DMS114 treated with DMSO at 0.1 percent for 48 hours (cell line): ENCODE data around the gene ERC1.

Experiments used
- DNase-seq: peaks from one replicate; lab custom pipeline; 2025; ENCODE audit not compliant: unreplicated experiment; lab: John Stamatoyannopoulos, UW

ERC1 gene

DNA sequence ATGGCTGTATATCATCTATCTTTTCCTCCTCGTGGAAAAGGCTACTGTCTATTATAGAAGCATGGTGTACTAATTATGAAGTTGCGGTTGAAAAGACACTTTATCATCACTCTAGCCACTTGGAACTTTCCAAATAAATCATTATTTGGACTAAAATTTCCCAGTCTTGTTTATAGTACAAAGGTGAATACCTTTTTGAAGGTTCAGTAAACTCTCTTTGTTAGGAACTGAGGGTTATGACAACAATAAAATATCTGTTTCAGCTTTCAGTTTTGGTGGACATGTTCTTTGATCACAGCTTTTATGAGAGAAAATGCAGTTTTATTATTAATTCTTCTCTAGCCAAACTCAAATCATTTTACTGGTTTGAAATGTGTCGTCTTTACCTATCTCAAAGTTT is 386.7 kb downstream of the ERC1 start:
- DNase-seq = no peak

DNA sequence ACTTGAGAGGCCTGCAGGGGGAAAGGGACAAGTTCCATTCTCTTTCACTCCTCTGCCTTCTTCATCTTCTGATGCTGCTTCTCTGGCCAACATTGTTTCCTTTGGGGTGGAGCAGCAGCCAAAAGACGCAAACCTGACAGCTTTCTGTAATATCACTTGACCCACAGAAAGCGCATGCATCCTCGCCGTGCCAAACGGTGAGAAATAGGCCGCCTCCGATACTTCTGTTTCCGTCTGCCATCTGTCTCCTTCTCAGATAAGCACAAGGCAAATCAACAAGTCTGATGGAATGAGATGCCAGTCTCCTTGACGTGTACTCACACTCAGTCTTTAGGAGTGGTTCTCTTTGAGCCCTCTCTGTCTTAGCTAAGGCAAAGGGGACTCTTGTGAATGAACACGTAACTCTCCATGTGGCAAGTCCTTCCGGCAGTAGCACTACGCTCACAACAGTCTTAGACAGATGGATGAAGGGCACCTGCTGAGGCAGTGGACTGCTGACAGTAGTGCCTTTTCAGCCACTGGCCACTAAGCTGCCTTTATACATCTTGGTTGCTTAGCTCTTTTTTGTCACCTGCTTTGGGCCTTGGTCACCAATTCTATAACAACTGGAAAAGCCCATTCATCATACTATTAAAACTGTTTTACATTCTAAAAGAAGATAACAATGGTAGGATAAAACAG is 389.3 kb downstream of the ERC1 start:
- DNase-seq = no peak

DNA sequence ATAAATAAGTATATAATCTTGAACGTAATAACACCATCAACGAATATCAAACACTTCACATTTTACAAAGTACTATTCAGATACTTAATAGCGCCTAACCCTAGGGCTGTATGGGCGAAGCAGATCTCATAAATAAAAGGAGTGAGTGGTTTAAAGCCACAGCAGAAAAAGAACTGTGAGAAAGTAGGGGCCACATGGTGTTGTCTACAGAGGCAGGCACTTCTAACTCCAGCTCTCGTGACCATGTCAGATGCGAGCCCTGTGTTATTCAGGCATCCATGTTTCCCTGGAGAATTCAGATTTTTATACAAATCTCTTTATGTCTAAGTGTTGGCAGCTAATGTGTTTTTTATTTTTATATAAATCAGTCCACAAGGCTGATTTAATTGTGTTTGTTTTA is 391.1 kb downstream of the ERC1 start:
- DNase-seq = no peak

DNA sequence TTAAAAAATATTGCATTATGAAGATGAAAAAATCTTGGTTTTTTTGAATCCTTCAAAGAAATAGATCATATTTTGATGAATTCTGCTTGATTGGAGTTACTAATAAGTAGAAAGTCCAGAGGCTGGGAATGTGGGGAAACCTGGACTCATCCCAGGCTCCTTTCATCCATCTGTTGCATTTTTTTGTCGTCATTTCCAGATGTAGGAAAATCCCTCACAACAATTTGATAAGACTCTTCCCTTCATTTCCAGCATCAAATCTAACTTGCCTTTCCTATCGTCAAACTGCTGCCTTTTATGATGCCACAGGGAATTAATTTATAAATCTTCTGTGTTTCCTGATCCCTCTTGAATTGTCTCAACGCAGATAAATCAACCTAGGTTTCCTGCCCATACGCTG is 391.8 kb downstream of the ERC1 start:
- DNase-seq = no peak

DNA sequence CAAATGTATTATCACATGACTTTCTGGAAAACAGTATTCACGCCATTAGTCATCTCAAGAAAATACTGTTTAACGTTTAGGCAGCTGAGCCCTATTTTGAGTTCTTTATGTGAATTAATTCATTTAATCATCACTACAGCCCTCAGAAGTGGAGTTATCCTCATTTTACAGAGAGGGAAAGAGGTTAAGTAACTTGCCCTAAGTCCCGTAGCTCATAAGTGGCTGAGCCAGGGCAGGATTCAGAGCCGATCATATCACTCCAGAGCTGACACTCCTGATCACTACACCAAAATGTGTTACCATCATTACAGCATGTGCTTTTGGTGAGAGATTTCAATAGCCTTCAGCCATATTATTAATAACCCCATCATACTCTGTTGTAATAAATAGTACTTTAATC is 392.7 kb downstream of the ERC1 start:
- DNase-seq = no peak

DNA sequence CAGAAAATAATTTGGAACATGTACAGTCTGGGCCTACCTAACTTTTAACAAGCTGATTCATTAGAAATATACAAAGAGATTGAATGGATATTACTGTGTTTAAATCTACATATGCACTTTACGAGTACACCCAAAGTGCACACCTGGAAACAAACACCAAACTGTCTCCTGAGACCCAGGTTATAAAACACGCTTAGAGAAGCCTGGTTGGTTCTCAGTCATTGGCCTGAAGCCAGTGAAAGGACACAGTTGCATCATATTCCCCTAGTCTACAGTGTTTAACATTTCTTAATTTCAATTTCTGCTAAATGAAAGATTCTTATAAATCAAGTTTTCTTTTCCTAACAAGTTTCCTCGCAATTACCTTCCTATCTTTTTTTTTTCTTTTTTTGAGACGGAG is 393.9 kb downstream of the ERC1 start:
- no peak for DNase-seq

DNA sequence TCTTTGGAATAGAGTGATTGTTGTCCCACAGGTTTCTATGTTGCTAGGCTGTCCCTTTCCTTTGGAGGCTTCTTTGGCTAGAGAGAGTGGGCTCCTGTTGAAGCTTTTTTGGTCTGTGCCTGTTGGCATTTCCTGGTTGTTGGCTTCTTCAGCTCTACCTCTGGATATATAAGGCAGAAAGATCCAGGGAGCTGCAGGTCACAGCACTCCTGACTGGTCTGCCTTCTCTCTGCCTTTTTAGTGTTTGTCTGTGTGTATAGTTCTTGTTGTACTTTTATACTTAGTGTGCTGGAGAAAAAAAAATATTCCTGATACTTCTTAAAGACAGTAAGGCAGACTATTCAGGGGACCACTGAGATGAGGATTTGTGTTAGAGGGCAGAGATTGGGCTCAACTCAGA is 400.7 kb downstream of the ERC1 start:
- no peak for DNase-seq

DNA sequence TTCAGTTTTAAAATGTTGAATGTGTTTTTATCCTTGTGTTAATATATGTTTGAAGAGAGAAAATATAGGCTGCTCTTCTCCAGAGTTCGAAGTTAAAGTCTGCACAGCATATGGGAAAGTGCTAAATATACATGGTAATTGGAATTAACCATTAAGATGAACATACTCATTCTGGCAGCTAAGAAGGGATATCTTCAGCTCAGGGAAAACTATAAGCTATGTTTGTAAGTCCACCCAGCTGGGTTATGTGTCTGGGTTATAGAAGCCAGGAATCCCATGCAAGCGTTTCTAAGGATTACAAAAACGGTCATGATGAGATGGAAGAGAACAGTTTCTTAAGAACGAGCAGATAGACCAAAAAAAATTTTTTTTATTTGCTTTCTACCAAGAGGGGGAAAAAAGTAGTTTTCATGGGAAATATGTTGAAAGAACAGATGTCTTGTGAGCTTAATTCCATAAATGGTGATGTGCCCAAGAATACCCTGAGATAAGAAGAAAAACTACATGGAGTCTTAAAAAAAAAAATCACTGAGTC is 404.5 kb downstream of the ERC1 start:
- DNase-seq = no peak

DNA sequence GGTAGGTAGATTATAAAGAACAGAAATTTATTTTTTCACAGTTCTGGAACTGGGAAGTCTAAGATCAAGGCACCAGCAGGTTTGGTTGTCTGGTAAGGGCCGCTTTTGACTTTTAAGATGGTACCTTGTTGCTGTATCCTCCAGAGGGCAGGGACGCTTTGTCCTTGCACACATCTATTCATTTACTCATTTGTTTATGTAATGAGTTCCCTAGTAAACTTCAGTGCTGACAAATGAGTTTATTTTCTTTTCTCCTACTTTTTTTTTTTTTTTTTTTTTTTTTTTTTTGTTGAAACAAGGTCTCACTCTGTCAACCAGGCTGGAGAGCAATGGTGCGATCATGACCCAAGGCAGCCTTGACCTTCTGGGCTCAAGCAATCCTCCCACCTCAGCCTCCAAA is 407.6 kb downstream of the ERC1 start:
- no peak for DNase-seq

DNA sequence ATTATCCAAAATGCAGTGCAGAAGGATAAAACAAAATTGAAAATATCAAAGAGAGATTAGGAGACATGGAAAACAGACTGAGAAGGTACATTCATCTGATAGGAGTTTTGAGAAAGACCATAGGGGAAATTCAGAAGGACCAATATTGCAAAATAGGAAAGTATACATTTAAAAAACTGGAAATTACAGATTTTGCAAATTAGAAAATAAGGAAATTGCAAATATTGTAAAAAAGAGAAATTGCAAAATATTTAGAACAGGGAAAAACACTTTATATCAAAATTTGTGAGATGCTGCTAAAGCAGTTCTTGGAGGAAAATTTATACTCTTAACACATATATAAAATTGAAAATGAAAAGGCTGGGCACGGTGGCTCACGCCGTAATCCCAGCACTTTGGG is 410.9 kb downstream of the ERC1 start:
- no peak for DNase-seq

DNA sequence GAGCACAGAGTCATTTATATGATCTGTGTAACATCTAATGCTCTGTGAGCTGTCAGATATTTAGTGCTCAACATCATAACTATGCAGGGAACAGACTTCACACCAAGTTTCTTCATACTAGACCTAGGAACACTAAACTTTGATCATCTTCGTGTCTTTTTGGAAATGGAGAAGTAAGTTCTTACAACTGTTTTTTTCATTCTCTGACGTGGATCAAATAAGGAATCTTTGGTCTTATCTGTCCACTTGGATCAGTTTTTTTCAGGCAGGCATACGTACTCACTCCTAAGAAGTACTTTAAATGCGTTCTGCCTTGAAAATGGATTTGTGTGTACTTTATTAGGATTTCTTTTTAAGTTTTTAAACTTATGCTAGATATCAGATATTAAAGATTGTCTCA is 412.4 kb downstream of the ERC1 start:
- no peak for DNase-seq

DNA sequence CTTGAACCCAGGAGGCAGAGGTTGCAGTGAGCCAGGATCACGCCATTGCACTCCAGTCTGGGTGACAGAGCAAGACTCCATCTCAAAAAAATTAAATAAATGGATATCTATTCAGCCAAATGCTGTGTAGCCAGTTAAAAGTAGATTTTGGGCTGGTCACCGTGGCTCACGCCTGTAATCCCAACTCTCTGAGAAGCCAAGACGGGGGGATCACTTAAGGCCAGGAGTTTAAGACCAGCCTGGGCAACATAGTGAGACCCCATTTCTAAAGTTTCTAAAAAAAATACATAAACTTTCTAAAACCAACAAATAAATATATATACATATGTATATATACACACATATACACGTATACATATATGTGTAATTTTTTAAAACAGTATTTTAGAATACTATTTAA is 414.6 kb downstream of the ERC1 start:
- no peak for DNase-seq

DNA sequence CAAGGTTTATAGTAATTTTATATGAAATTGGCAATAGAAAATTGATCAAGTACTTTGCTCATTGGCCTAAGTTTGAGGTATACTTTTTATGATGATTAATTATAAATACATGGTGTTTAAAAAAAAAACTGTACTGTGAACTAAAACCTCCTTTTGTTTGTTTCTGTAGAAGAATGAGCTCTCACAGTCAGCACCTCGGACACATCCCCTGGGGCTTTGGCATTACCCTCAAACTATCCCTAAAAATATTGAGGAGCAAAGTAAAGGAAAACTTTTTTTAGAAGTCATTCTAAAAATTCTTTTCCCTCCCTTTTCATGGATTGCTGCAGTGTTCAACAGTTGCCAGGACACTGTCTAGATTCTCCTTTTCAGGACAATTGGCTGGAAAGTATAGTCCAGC is 419.8 kb downstream of the ERC1 start:
- DNase-seq = no peak

DNA sequence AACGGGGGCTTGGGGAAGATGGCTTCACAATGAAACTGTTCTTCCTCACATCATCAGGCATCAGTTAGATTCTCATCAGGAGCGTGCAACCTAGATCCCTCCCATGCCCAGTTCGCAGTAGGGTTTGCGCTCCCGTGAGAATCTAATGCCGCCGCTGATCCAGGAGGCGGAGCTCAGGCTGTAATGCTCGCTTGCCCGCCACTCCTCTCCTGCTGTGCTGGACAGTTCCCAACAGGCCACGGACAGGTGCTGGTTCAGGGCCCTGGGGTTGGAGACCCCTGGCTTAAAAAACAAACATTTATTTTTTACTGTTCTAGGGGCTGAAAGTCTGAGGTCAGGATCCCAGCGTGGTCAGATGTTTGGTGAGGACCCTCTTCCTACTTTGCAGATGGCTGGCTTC is 422.9 kb downstream of the ERC1 start:
- DNase-seq = no peak

DNA sequence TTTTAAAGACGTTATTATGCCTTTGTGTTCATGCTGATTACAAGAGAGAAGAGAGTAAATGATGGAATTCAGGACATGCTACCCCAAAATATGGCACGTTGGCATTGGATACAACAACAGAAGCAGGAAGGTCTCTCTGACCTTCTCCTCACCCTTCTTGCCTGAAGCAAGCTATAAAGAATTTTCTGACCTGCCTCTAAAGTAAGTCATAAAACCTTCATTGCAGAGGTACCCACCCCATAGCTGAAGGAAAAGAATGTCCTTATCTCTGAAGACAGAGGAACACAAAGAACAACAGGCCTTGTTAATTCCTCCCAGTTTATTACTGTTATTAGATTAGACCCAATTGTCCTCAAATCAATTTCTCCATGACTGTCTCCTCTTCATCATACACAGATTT is 427.1 kb downstream of the ERC1 start:
- no peak for DNase-seq

DNA sequence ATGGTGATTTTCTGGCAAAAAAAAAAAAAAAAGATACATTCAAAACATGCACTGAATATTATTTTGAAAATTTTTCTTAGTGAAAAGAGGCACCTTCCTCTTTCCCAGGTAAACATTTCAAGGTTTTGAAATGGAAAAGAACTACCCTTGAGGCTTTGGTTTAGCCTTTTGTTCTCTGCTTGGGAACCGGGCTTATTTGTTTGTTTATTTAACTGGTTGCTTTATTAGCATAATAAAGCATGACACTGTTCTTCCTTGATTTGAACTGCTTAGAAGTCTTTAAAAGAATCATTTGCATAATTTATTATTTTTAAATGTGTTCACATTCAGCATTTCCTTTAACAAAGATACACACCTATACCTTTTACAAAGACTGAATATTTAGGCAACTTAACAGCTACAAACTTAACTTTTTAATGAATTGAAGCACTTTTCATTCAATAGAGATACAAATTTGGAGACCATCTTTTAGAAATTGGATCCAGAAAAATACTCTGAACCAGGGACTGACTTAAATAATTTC is 428.9 kb downstream of the ERC1 start:
- DNase-seq = no peak

DNA sequence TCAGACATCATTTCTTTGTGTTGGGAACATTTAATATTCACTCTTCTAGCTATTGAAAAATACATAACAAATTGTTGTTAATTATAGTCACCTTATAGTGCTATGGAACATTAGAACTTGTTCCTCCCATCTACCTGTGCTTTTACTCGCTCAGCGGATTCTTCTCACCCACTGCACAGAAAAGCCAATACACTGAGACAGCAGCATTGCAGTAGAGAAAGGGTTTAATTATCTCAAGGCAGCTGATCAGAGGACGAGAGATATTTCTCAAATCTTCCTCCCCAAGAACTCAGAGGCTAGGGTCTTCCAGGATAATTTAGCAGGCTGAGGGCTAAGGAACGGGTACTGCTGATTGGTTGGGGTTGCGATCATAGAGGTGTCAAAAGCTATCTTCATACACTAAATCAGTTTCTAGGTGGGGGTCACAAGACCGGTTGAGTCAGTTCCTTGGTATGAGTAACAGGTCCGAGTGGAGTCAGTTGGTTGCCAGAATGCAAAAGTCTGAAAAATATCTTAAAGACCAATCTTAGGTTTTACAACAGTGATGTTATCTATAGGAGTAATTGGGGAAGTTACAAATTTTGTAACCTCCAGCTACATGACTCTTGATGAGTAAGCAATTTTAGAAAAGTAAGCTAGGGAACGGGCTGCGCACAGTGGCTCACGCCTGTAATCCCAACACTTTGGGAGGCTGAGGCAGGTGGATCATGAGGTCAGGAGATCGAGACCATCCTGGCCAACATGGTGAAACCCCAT is 430.2 kb downstream of the ERC1 start:
- no peak for DNase-seq

DNA sequence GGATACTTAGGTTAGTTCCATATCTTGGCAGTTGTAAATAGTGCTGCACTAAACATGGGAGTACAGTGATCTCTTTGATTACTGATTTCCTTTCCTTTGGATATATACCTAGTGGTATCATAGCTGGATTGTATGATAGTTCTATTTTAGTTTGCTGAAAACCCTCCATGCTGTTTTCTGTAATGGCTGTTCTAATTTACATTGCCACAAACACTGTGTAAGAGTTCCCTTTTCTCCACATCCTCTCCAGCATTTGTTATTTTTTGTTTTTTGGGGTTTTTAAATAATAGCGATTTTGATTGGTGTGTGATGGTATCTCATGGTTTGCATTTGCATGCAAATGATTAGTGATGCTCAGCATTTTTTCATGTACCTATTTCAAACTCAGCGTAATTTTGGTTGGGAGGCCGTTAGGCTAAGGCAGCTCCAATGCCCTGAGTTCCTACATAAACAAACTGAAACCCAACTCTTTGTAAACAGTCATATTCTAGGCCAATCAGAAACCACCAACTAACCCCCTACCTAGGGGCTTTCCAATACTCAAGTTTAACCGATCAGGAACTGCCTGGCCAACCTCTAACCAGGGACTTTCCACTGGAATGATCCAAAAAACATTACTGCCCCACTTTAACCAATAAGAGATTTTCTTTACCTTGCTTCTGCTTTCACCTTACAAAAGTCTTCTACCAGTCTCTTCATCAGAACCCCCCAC is 431.7 kb downstream of the ERC1 start:
- no peak for DNase-seq

DNA sequence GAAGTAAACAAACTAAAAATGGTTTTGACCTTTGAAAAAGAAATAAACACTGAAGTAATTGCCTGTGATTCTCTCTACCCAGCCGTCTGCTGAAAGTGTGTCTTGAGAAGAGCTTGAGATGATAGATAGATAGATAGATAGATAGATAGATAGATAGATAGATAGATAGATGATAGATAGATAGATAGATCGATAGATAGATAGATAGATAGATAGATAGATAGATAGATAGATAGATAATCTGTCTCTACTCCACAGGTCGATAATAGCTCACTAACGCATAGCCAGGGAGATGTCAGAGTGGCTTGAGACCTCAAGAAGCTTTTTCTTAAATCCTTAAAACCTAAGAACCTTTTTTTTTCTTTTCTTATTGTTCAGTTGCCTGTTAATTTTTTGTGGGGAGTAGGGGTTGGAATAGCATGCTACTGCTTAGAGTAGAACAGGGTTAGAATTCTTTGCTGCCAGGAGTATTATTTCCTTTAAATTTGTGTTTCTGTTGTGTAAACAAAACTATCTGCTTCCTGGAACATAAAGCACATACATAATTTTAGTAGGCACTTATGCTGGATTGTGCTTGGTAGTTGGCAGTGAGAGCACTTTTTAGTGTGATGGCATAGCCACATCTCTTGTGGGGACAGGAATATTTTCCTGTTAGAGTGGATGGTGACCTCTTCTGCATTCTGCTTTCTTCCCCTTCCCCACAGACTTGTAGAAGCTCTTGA is 433.8 kb downstream of the ERC1 start:
- DNase-seq = no peak

DNA sequence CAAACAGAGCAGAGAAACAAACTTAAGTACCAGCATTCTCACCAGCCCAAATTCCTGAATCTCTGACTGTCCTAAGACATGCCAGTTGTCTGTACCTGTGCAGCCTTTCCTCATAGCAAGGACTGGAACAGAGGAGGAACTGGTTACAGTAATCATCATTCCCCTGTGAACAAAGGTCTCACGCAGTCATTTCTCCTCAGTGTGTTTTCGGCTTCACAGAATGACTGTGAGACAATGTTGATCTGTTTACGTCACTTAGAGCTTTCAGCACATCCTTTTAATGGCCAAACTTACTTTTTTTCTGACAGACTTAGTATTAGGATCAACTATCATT is 434.3 kb downstream of the ERC1 start:
- DNase-seq = no peak

DNA sequence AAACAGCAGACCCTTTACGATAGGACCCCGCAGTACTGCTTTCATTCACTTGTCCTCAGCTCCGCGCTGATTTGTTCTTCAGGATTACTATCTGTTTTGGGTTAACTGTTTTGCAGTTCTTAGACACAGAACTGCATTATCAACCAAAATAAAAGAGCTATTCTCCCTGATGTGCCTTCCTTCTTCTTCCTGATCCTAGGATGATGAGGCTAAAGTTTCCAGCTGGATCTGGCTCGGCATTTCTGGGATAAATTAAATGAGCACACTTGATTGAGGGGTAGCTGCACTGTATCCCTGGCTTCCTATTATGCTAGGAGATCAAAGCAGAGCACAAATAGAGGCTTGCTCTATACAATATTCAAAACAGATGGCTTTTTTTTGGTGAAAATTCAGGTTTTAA is 437.6 kb downstream of the ERC1 start:
- no peak for DNase-seq
